HEK293T (cell line): ENCODE measurements around the gene PRIMA1.

Source experiments
- CTCF ChIA-PET: fragments of 350-600 bp; formaldehyde crosslinking; extraction: SDS; loops from one replicate; lab custom pipeline; 2021; ENCODE audit warnings: antibody characterized with exemption, inconsistent platforms; lab: Yijun Ruan, JAX
- POLR2A ChIA-PET: fragments of 350-600 bp; formaldehyde crosslinking; extraction: SDS; loops from one replicate; lab custom pipeline; 2020; ENCODE audit warnings: antibody characterized with exemption, inconsistent platforms; lab: Yijun Ruan, JAX
- DNase-seq: peaks from one replicate; pipeline ENCODE4 v3.0.0; 2012; ENCODE audit warnings: mixed read lengths; ENCODE audit errors: extremely low spot score
- ARNT ChIP-seq: fragments of 450-650 bp; IDR thresholded peaks from 2 replicates; pipeline ENCODE4 v1.6.1; 2017; ENCODE audit warnings: mild to moderate bottlenecking
- BHLHE40 ChIP-seq: fragments of 450-650 bp; IDR thresholded peaks from 2 replicates; pipeline ENCODE4 v1.6.1; 2016; ENCODE audit warnings: mild to moderate bottlenecking, moderate library complexity, borderline replicate concordance
- CTBP1 ChIP-seq: fragments of 450-650 bp; IDR thresholded peaks from 2 replicates; pipeline ENCODE4 v1.6.1; 2016; ENCODE audit warnings: borderline replicate concordance
- ELF4 ChIP-seq: fragments of 450-650 bp; IDR thresholded peaks from 2 replicates; pipeline ENCODE4 v1.6.1; 2017; ENCODE audit warnings: antibody characterized with exemption
- FOXA1 ChIP-seq: fragments of 450-650 bp; IDR thresholded peaks from 2 replicates; pipeline ENCODE4 v1.6.1; 2016; ENCODE audit warnings: mild to moderate bottlenecking
- FOXK2 ChIP-seq: fragments of 450-650 bp; IDR thresholded peaks from 2 replicates; pipeline ENCODE4 v1.6.1; 2016; ENCODE audit warnings: mild to moderate bottlenecking
- FOXM1 ChIP-seq: fragments of 450-650 bp; IDR thresholded peaks from 2 replicates; pipeline ENCODE4 v1.6.1; 2017; ENCODE audit warnings: mild to moderate bottlenecking, borderline replicate concordance
- HDGF ChIP-seq: fragments of 450-650 bp; IDR thresholded peaks from 2 replicates; pipeline ENCODE4 v1.6.1; 2017; ENCODE audit warnings: antibody characterized with exemption, borderline replicate concordance
- L3MBTL2 ChIP-seq: fragments of 450-650 bp; conservative IDR thresholded peaks from 2 replicates; pipeline ENCODE4 v1.6.1; 2016; ENCODE audit warnings: mild to moderate bottlenecking
- LEF1 ChIP-seq: fragments of 450-650 bp; IDR thresholded peaks from 2 replicates; pipeline ENCODE4 v1.6.1; 2017; ENCODE audit warnings: mild to moderate bottlenecking, borderline replicate concordance
- NFRKB ChIP-seq: fragments of 450-650 bp; IDR thresholded peaks from 2 replicates; pipeline ENCODE4 v1.6.1; 2016; ENCODE audit warnings: mild to moderate bottlenecking, moderate library complexity
- SP1 ChIP-seq: fragments of 450-650 bp; IDR thresholded peaks from 2 replicates; pipeline ENCODE4 v1.6.1; 2017
- SUZ12 ChIP-seq: fragments of 450-650 bp; IDR thresholded peaks from 2 replicates; pipeline ENCODE4 v1.6.1; 2016; ENCODE audit warnings: mild to moderate bottlenecking
- TARDBP ChIP-seq: fragments of 450-650 bp; IDR thresholded peaks from 2 replicates; pipeline ENCODE4 v1.6.1; 2016
- ZNF384 ChIP-seq: fragments of 450-650 bp; IDR thresholded peaks from 2 replicates; pipeline ENCODE4 v1.6.1; 2016
- TF ChIP-seq, protein P1 (sequence below): fragments of 450-650 bp; IDR thresholded peaks from 2 replicates; pipeline ENCODE4 v1.6.1; 2016

The PRIMA1 gene

DNA sequence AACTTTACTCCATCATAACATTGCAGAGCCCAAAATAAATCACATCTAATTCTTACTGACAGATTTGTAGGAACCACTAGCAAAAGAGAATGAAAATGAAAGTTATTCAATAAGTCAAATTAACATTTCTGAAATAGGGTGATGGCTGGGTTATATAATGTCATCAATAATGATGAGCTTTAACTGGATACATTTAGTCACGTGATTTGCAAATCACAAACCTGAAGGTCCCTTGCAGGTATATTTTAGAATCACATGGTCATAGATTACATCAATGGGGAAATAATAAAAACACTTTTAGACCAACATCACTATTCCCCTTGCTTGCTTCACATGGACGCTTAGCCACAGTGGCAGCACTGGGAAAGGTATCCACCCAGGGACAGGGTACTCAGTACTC lies 86.7 kb downstream of the PRIMA1 start:
- ChIA-PET POLR2A (no interaction called here), CTCF (no interaction called here)
- TF ChIP-seq, protein P1, sequence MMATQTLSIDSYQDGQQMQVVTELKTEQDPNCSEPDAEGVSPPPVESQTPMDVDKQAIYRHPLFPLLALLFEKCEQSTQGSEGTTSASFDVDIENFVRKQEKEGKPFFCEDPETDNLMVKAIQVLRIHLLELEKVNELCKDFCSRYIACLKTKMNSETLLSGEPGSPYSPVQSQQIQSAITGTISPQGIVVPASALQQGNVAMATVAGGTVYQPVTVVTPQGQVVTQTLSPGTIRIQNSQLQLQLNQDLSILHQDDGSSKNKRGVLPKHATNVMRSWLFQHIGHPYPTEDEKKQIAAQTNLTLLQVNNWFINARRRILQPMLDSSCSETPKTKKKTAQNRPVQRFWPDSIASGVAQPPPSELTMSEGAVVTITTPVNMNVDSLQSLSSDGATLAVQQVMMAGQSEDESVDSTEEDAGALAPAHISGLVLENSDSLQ = no peak
- TF ChIP-seq FOXA1 (no peak), ZNF384 (no peak), NFRKB (no peak), BHLHE40 (no peak), FOXK2 (no peak), ELF4 (no peak), LEF1 (no peak)
- no peak for DNase-seq

DNA sequence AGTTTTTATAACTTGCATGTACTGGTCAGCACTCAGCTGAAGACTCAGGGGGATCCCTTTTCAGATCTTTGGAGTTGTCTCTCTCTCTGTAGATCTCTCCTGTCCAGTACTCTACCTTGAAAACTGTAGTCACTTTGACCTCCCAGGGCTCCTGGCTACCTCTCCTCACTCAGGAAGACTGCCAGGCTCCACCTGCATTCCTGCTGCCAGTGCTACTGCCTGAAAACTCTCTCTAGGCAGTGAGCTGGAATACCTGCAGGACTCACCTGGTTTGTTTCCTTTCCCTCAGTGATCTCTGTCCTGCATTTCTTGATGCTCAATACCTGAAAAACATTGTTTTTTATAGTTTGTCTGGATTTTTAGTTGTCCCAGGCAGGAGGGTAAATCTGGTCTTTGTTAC lies 87.4 kb downstream of the PRIMA1 start:
- no peak for DNase-seq
- ChIA-PET CTCF (no interaction called here), POLR2A (no interaction called here)
- TF ChIP-seq BHLHE40 (no peak), HDGF (no peak), SP1 (no peak), FOXM1 (no peak), LEF1 (no peak), ZNF384 (no peak), ARNT (no peak), CTBP1 (no peak), SUZ12 (no peak), ELF4 (no peak), FOXK2 (no peak)

DNA sequence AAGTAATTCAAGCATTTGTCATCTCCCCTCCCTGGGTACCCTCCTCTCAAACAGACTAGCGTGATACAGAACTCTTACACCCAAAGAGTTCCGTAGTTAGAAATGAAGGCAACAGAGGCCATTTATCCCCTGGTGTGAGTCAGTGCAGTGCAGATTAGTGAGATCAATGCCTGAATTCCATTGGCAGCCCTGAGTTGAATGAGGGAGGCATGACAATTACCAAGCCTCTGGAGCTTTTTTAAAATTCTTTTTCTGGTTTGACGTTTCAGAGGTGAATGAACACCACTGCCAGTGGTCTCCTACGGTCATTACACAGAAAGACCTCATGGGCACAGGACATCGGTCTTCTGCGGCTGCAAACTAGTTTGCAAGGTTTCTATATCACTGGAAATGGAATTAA lies 94.4 kb downstream of the PRIMA1 start:
- no peak for DNase-seq
- no peak for TF ChIP-seq L3MBTL2
- ChIA-PET CTCF (no interaction called here), POLR2A (no interaction called here)

DNA sequence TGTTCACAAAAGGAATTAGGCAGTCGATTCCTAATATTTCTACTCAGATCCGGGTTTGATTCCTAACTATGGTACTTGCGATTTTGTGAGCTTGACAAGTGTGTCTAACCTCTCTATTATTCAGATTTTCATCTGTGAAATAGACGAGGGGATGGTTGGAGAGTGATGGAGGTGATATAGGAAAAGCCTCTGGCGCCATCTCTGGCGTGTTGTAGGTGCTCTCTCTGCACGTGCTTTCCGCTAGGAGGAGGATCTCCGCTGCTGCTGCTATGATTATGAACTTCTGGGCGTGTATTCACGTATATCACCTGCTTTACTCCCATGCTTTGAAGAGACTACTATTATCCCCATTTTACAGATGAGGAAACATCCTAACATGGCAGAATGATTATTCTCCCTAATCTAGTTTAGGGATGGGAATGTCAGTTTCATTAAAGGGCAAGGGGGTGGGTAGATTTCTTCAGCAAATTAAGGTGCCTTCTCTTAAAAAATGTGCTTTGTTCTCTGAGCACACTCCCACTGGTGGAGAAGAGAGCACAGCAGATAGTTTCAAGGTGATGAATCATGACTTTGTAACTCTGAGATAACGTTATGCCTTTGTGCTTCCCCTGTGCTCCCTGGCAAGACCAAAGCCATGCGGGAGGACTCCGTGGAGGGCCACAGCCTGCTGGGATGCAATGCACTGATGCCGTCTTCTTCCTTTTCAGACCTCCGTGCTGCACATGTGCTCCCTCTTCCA lies 97.1 kb downstream of the PRIMA1 start:
- TF ChIP-seq FOXA1 = no peak
- POLR2A ChIA-PET = no interaction called here
- no peak for DNase-seq
- CTCF ChIA-PET = no interaction called here

DNA sequence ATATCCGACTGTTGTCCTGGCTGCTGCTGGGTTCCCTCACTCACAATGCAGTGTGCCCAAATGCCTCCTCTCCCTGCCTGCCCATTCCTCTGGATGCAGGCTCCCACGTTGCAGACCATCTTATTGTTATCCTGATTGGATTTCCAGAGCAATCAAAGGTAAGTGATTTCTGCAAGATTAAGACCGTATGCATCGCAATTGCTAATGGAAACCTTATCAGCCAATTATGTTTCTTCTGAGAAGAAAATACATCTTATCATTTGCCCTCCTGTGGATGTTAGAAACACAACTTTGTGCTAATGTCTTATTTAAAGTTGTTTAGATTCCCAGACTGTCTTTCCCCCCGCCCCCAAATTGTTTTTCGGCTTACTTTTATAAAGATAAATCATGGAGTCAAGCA lies 98.1 kb downstream of the PRIMA1 start:
- ChIA-PET POLR2A (no interaction called here), CTCF (no interaction called here)
- TF ChIP-seq, protein P1 = no peak
- TF ChIP-seq SP1 (no peak), SUZ12 (no peak), HDGF (no peak), NFRKB (no peak), BHLHE40 (no peak), LEF1 (no peak), FOXM1 (no peak), FOXA1 (no peak), ARNT (no peak)
- DNase-seq = no peak

DNA sequence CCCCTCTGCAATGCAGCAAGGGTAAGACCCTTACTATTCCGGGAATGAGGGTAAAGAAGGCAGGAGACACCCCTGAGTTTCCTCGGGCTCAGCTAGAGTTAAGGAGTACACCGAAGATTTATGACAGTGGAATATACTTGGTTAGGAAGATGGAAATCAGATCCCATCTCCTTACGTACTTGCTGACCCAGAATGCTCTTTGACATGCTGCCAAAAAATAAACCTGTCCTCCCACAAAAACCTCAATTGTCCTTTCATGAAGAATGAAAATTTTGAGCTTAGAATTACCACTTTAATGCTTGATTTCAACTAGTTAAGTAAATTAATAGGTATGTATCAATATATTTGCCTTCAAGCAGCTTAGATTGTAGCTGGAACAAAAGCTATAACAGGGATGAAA lies 99.5 kb downstream of the PRIMA1 start:
- DNase-seq = no peak
- no peak for TF ChIP-seq FOXM1
- TF ChIP-seq FOXA1 = no peak
- no peak for TF ChIP-seq FOXK2
- no peak for TF ChIP-seq BHLHE40
- no peak for TF ChIP-seq SUZ12
- ChIA-PET POLR2A (no interaction called here), CTCF (no interaction called here)

DNA sequence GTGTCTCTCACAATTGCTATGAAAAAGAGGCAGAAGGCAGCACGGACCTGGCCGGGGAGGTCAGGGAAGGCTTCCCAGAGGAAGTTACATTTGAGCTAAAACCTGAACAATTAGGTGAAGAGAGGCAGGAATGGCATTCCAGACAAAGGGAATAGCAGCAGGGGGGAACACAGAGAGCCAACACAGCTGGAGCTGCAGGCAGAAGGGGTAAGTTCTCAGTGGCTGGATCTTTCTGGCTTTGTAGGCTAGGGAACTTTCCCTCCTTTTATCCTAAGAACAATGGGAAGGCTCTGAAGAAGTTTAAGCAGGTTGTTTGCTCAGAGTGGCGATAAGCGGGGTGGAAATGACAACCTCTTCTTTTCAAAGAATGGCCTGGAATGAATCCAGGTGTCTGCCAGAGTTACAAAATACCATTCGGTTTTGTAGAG lies 100.0 kb downstream of the PRIMA1 start:
- POLR2A ChIA-PET = no interaction called here
- TF ChIP-seq FOXM1 = no peak
- TF ChIP-seq FOXA1 = no peak
- no peak for TF ChIP-seq ZNF384
- TF ChIP-seq FOXK2 = no peak
- CTCF ChIA-PET = no interaction called here
- no peak for DNase-seq

DNA sequence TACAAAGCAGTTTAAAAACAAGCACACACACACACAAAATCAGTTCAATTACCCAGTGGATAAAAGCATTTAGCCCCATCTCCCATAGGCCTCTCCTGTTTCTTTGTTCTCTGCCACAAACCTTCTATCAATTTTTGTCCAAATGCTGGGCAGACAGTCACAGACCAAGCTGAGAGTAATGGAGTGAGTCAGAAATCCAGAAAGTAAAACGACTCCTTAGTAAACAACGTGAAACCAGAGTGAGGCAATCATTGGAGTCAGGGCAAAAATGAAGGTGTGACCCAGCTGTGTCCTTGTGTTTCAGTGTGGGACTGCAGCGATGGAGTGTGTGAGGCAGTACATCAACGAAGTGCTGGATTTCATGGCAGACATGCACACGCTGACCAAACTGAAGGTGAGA lies 102.0 kb downstream of the PRIMA1 start:
- ChIA-PET POLR2A (no interaction called here), CTCF (no interaction called here)
- TF ChIP-seq LEF1 = no peak
- no peak for TF ChIP-seq NFRKB
- TF ChIP-seq, protein P1 = no peak
- TF ChIP-seq L3MBTL2 = no peak
- no peak for TF ChIP-seq SUZ12
- no peak for TF ChIP-seq SP1
- no peak for TF ChIP-seq FOXA1
- TF ChIP-seq ARNT = no peak
- TF ChIP-seq CTBP1 = no peak
- no peak for TF ChIP-seq FOXM1
- no peak for TF ChIP-seq ELF4
- no peak for TF ChIP-seq ZNF384
- no peak for TF ChIP-seq TARDBP
- TF ChIP-seq HDGF = no peak
- no peak for TF ChIP-seq FOXK2
- TF ChIP-seq BHLHE40 = no peak
- DNase-seq = no peak
